Endometrial microvascular endothelial cells (primary cell): ENCODE measurements around the gene TIMP2. TPM values are rescaled to one million over a fixed set of nuclear protein-coding genes. Genes with fewer than 3 reads are reported as not detected.
"Not testable (repeated sequence)": the region's sequence is repeated elsewhere in the genome, so short reads cannot be mapped to it uniquely, and the experiment has no call there.

Experiments
- in situ Hi-C: cut with HindIII; loops from 2 replicates; pipeline ENCODE4 v1.10.0; 2017; ENCODE audit warnings: low sequenced_read_pairs, low pct_unique_long_range_greater_than_20kb; ENCODE audit errors: inconsistent ontology term
- total RNA-seq: library from RNA; depleted of rRNA; stranded (reverse); fragments of >200 nt; gene quantifications from one replicate; pipeline ENCODE4 v1.2.3, GENCODE V29; 2015; ENCODE audit errors: inconsistent ontology term

Gene TIMP2
- total RNA-seq, 1 donor from 2014 or later, result 104 TPM

GRCh38 chr17:78915872-78916632 lies 9.1 kb downstream of the TIMP2 start:
- in situ Hi-C loops, result no loop called here

DNA sequence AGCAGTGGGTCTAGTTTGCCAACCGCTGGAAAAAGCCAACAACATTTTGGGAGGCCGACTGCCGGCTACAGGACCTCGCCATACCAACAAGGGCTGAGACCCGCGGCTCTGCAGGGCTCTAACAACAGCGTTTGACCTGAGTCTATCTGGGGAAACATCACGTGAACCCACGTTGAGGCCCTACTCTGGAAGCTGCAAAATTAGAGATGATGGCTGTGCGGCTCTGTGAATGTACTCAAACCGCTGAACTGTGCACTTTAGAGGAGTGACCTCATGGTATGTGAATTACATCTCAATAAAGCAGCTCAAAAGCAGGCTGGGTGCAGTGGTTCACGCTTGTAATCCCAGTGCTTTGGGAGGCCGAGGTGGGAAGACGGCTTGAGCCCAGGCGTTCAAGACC lies 12.1 kb downstream of the TIMP2 start:
- in situ Hi-C loops, result no loop called here

- in situ Hi-C loops, result no loop called here
Observed at GRCh38 chr17:78912082-78912481, 13.1 kb downstream of the TIMP2 start.

DNA sequence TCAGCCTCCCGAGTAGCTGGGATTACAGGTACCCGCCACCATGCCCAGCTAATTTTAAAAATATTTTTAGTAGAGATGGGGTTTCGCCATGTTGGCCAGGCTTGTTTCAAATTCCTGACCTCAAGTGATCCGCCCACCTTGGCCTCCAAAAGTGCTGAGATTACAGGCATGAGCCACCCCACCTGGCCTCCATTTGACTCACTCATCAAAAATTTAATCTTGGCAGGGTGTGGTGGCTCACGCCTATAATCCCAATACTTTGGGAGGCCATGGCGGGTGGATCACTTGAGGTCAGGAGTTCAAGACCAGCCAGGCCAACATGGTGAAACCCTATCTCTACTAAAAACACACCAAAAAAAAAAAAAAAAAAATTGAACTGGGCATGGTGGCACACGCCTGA lies 13.6 kb downstream of the TIMP2 start:
- in situ Hi-C loops, result not testable (repeated sequence)

DNA sequence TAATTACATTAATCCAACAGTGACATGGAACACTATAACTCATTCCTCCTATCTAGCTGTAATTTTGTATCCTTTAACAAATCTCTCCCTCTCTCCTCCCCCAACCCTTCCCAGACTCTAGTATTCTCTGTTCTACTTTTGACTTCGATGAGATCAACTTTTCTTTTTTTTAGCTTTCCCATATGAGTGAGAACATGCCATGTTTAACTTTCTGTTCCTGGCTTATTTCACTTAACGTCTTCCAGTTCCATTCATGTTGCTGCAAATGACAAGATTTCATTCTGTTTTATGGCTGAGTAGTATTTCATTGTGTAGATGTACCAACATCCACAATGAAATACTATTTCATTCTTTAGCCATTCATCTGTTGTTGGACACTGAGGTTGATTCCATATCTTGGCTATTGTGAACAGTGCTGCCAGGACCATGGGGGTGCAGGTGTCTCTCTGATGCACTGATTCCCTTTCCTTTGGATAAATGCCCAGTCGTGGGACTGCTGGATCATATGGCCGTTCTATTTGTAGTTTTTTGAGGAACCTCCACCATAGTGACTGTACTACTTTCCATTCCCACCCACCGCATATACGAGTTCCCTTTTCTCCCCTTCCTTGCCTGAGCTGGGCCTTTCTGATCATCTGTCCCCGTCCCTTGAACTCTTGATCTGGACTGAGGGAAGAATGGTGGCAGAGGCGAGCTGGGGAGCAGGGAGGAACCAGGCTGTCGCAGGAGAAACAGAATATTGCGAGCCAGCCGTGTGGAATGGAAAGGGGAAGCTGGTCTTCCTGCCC lies 14.5 kb downstream of the TIMP2 start:
- in situ Hi-C loops, result no loop called here

DNA sequence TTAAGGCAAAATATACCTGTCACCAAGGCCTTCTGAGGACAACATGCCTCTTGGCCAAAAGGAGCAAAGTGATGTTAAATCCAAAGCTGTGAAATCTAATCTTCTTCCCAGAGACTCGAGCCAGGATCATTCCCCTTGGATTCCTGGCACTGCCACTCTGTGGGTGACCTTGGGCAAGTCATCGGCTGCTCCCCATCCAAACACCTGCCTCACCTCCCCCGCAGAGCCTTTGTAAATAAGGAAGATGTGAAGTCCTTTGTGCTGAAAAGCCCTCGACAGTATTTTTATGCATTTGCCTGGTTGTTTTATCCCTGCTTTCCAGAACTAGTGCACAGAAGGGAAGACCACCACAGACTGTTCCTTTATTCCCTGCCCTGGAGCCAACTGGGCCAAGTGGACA lies 16.8 kb downstream of the TIMP2 start:
- in situ Hi-C loops, result no loop called here

- in situ Hi-C loops, result no loop called here
Observed at GRCh38 chr17:78905541-78905940, 19.6 kb downstream of the TIMP2 start.

- in situ Hi-C loops, result no loop called here
Observed at GRCh38 chr17:78905116-78905515, 20.1 kb downstream of the TIMP2 start.

- in situ Hi-C loops, result no loop called here
Observed at GRCh38 chr17:78904371-78904770, 20.8 kb downstream of the TIMP2 start.

- in situ Hi-C loops, result no loop called here
Observed at GRCh38 chr17:78903101-78903779, 21.9 kb downstream of the TIMP2 start, which contains the start of gene CEP295NL. Gene CEP295NL (minus strand): TSS chr17:78903201. CDS start chr17:78901828, 1,373 bp downstream.

DNA sequence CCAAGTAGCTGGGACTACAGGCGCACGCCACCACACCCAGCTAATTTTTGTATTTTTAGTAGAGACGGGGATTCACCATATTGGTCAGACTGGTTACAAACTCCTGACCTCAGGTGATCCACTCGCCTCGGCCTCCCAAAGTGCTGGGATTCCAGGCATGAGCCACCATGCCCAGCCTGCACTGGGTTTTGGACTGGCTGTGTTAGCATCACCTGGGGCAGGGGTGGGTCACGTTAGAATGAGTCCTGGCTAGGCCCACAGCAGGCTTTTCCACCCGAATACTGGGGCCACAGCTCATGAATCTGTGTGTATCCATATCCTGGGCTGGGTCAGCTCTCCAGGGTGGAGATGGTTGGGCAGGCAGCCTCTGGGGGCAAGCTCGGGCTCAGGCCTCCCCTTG lies 23.0 kb downstream of the TIMP2 start:
- in situ Hi-C loops, result not testable (repeated sequence)

- in situ Hi-C loops, result no loop called here
Observed at GRCh38 chr17:78901806-78902205, 23.4 kb downstream of the TIMP2 start.

DNA sequence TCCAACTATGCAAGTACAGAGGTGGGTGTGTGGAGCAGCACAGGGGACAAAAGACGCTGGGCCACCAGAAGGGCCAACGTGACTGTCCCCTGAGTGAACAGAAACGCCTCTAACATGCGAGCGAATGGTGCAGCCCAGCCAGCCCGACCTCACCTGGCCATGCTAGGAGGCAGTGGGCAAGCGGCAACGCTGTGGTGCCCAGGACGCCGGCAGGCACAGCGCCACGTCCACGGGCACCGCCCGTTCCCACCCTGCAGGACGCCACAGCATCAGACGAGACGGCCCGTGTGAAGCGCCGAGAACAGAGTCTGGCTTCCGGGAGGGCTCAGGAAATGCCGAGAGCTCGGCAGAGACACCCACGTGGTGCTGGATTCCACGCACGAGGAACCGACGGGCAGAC lies 24.4 kb downstream of the TIMP2 start:
- in situ Hi-C loops, result no loop called here

- in situ Hi-C loops, result no loop called here
Observed at GRCh38 chr17:78899361-78900260, 25.6 kb downstream of the TIMP2 start.

GRCh38 chr17:78898947-78899346 lies 26.2 kb downstream of the TIMP2 start:
- in situ Hi-C loops, result no loop called here

DNA sequence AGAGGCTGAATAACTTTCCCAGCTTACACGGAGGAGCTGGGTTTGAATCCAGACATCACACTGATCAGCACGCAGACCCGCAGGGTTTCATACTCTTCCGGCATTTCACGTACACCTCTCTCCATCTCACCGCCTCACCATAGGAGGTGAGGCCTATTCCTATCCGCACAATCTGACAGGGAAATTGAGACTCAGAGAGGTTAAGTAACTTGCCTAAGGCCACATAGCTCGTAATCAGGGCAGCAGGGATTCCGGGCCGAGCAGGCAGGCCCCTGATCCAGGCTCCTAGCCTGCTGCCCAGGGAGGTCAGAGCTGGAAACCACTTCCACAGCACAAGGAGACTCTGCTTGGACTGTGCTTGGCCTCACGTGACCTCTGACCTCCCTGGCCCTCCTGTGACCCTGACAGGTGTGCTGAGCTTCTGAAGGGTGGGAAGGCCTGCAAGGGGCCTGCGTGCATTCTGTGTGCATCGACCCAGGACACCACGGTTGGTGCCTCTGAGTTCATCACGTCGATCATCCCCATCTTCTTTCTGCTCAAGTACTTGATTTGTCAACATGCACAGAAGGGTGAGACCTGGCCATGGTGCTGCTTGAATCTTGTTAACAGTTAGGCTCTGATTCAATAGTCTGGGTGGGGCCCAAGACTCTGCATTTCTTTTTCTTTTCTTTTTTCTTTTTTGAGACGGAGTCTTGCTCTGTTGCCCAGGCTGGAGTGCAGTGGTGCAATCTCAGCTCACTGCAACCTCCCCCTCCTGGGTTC lies 26.9 kb downstream of the TIMP2 start:
- in situ Hi-C loops, result no loop called here

GRCh38 chr17:78897664-78898047 lies 27.5 kb downstream of the TIMP2 start:
- in situ Hi-C loops, result no loop called here
